D721Med (cell line): Measurements from ENCODE around the gene PSME2.

Experiments used
- DNase-seq: peaks from one replicate; pipeline ENCODE4 v3.0.0; 2011; ENCODE audit warnings: low spot score; ENCODE audit not compliant: insufficient read length
- FAIRE-seq: peaks from 2 replicates; lab custom pipeline; 2011; peaks lifted over from hg19 to GRCh38; lab: Jason Lieb, UNC
- TF ChIP-seq, protein P1 (sequence below): IDR thresholded peaks from 2 replicates; pipeline ENCODE4 v1.5.1; 2012; ENCODE audit warnings: mild to moderate bottlenecking, control low read depth; ENCODE audit not compliant: insufficient read depth; ENCODE audit errors: missing control alignments

The PSME2 gene, protein sequence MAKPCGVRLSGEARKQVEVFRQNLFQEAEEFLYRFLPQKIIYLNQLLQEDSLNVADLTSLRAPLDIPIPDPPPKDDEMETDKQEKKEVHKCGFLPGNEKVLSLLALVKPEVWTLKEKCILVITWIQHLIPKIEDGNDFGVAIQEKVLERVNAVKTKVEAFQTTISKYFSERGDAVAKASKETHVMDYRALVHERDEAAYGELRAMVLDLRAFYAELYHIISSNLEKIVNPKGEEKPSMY

DNA sequence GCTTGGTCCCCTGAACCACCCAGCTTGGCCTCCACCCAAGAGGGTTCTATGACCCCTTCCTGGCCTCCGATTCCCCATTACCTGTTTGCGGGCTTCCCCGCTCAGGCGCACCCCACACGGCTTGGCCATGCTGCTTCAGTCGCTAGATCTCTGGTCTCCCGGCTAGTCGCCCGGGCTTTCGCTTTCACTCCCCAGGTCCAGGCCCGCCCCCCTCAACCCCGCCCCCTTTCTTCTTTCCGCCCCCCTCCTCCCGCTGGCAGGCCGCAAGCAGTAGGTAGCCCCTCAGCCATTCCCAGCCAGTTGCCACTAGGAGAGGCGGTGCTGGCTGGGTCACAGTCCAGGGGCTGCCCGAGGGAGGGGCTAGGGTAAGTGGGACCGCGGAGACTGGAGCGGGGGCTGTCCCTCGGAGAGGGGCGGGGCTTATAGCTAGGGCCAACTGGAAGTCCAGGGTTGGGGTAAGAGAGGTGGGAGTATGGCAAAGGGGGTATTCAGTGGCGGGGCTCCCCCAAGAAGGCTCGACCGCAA is at the start of gene PSME2:
PSME2 (minus strand) TSS at position 158 of the 525 bp plus-strand sequence; CDS start at position 129, 29 bp downstream.
- TF ChIP-seq, protein P1, sequence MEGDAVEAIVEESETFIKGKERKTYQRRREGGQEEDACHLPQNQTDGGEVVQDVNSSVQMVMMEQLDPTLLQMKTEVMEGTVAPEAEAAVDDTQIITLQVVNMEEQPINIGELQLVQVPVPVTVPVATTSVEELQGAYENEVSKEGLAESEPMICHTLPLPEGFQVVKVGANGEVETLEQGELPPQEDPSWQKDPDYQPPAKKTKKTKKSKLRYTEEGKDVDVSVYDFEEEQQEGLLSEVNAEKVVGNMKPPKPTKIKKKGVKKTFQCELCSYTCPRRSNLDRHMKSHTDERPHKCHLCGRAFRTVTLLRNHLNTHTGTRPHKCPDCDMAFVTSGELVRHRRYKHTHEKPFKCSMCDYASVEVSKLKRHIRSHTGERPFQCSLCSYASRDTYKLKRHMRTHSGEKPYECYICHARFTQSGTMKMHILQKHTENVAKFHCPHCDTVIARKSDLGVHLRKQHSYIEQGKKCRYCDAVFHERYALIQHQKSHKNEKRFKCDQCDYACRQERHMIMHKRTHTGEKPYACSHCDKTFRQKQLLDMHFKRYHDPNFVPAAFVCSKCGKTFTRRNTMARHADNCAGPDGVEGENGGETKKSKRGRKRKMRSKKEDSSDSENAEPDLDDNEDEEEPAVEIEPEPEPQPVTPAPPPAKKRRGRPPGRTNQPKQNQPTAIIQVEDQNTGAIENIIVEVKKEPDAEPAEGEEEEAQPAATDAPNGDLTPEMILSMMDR: no peak
- DNase-seq (peak; percentile 80), FAIRE-seq (no peak)

DNA sequence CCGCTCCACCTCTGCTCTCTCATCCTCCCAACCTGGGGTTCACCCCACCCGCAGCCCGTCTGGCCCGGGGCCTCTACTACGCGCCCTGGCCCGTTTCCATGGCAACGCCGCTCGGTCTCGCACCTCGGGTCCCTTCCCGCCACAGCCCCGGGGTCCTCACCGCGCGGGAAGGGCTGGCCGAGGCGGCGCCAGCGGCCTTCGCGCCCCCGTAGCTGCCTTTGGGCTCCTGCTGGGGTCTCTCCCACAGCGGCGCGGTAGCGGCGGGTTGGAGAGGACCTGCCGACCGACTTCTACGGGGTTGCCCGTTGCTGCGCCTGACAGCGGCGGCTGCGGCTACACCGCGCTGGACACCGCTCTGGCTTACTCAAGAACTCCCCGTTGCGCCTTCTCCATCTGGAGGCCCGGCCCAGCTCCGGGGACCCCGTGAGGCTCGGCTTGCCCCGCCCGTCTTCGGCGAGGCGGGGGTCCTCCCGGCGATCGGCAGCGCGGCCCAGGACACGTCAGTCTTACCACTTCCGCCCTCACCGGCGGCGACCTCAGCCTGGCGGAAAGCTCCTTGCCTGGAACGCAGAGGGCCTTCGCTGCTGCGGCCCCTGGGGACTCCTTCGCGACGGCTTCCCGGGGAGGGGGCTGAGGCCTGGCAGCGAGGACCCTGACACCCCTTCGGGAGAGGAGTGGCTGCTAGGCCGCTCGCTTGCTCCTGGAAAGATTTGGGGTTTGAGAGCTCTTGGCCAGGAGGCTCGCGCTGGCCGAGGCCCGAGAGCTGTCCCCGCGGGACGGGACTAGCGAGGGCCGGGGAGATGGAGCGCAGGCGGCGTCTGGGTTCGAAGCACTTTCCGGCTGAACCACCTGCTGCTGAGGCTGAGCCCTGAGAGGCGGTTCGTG is 49.0 kb upstream of the PSME2 start, which contains the start of gene TM9SF1:
TM9SF1 (minus strand) TSS at position 256 of the 885 bp plus-strand sequence. CDS start 422 bp downstream, outside the sequence.
- FAIRE-seq (no peak), DNase-seq (peak; percentile 91)
- TF ChIP-seq, protein P1: no peak

DNA sequence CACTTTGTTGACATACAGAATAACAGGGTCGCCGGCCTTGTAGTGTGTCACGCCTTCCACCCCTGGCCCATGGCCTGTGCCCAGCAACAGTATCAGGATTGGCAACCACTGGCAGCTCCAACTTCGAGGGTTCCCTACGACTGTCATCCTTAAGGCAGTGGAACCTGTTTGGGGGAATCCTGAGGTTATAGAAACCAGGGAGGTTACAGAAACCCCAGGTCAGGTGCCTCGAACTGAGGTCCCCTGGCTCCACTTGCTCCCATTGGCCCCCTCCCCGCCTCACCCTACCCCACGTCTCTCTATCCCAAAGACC is 48.4 kb upstream of the PSME2 start:
- no peak for FAIRE-seq
- no peak for DNase-seq
- TF ChIP-seq, protein P1: no peak

DNA sequence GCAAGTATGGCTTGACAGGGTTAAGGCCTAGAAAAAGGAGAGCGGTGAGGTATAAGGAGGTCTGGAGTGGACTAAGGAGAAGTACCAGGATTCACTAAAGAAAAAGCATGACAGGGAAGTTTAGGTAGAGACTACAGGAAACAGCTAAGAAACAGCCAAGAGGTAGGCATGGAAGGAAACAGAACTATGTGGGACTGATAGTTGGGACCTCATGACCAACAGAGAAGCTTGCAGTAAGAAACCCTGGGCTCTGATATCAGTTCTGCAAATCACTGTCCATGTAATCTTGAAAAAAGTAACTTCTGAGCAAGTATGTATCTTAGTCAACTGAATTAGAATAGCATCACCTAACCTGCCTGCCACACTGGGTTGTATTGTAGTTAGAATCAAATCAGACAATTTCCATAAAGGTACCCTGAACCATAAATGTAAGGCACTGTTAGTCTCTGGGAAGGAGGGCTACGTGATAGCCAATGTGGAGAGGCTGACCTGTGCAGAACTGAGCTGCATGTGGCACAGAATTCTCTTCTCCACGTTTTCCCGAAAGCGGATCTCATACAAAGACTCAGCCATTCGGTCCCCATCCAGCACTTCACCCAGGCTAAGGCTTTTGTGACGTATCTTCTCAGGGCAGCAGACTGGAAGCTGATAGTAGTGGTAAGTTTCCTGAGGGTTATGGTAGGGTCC is 47.9 kb upstream of the PSME2 start:
- FAIRE-seq: no peak
- DNase-seq: no peak
- TF ChIP-seq, protein P1: no peak

DNA sequence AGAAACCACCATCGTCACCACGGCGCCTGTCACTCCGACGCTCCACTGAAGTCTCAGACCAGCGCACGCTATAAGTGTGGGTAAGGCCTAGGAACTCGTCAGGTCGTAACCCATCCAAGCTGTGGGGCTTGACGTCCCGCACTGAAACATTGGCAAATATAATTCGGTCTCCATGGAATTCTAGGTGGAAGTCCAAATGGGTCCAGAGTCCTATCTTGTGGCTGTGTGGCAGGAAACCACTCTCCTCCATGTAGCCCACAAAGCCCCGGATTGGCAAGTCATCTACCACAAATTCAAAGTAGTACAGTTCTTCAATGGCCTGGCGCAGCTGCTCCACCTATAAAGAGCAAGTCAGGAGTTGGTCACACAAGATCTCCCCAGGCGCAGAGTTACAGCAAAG is 46.5 kb upstream of the PSME2 start:
- DNase-seq (no peak), FAIRE-seq (no peak)
- TF ChIP-seq, protein P1: no peak

DNA sequence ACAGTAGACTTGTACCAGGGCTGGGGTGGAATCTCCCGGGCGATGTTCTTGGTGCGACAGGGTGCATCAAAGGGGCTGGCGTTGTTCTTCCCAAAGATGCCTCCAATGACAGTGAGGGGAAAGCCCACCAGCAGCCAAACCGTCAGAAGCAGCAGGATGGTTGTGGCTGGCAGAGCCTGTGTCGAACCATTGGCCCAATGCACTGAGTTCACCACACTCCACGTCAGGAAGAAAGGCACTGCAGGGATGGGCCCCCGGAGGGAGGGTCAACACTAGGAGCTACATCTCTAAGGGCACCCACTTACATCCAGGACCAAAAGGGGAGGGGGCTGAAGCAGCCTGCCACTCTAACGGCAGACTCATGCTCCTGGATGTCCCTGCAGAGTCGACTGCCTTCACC is 44.0 kb upstream of the PSME2 start:
- TF ChIP-seq, protein P1: no peak
- FAIRE-seq (no peak), DNase-seq (no peak)
